HEK293 (cell line): Measurements from ENCODE around the gene ARG2.

Source experiments
- ATF2 ChIP-seq: fragments of 450-650 bp; formaldehyde crosslinking; IDR thresholded peaks from 2 replicates; pipeline ENCODE4 v1.5.1; 2016; ENCODE audit warnings: missing biosample characterization, missing genetic modification characterization, low read depth
- BCL11B ChIP-seq: fragments of 450-650 bp; formaldehyde crosslinking; IDR thresholded peaks from 2 replicates; pipeline ENCODE4 v1.5.1; 2016; ENCODE audit warnings: low read depth, missing biosample characterization, missing genetic modification characterization
- IKZF3 ChIP-seq: fragments of 450-650 bp; IDR thresholded peaks from 2 replicates; pipeline ENCODE4 v1.5.0; 2018; ENCODE audit warnings: missing biosample characterization, mild to moderate bottlenecking, missing genetic modification characterization, moderate library complexity
- ZNF10 ChIP-seq: fragments of 450-650 bp; formaldehyde crosslinking; IDR thresholded peaks from 2 replicates; pipeline ENCODE4 v1.5.1; 2017; ENCODE audit warnings: missing biosample characterization, missing genetic modification characterization
- ZNF138 ChIP-seq: fragments of 450-650 bp; formaldehyde crosslinking; IDR thresholded peaks from 2 replicates; pipeline ENCODE4 v1.5.1; 2016; ENCODE audit warnings: missing biosample characterization, missing genetic modification characterization, borderline replicate concordance
- ZNF16 ChIP-seq: fragments of 450-650 bp; formaldehyde crosslinking; IDR thresholded peaks from 2 replicates; pipeline ENCODE4 v1.5.1; 2016; ENCODE audit warnings: low read depth, missing biosample characterization, missing genetic modification characterization
- ZNF169 ChIP-seq: fragments of 450-650 bp; formaldehyde crosslinking; IDR thresholded peaks from 2 replicates; pipeline ENCODE4 v1.5.1; 2016; ENCODE audit warnings: missing biosample characterization, missing genetic modification characterization
- ZNF19 ChIP-seq: fragments of 450-650 bp; formaldehyde crosslinking; IDR thresholded peaks from 2 replicates; pipeline ENCODE4; 2016; ENCODE audit warnings: missing biosample characterization, missing genetic modification characterization, low read depth
- ZNF2 ChIP-seq: fragments of 450-650 bp; formaldehyde crosslinking; IDR thresholded peaks from 2 replicates; pipeline ENCODE4 v1.5.1; 2016; ENCODE audit warnings: missing biosample characterization, missing genetic modification characterization
- ZNF302 ChIP-seq: fragments of 450-650 bp; formaldehyde crosslinking; IDR thresholded peaks from 2 replicates; pipeline ENCODE4 v1.5.1; 2016; ENCODE audit warnings: missing biosample characterization, missing genetic modification characterization, low read depth
- ZNF311 ChIP-seq: fragments of 450-650 bp; formaldehyde crosslinking; IDR thresholded peaks from 2 replicates; pipeline ENCODE4 v1.5.1; 2017; ENCODE audit warnings: missing biosample characterization, missing genetic modification characterization, borderline replicate concordance
- ZNF324 ChIP-seq: fragments of 450-650 bp; formaldehyde crosslinking; IDR thresholded peaks from 2 replicates; pipeline ENCODE4 v1.5.1; 2016; ENCODE audit warnings: missing biosample characterization, missing genetic modification characterization
- ZNF335 ChIP-seq: fragments of 450-650 bp; formaldehyde crosslinking; conservative IDR thresholded peaks from 2 replicates; pipeline ENCODE4 v1.5.1; 2016; ENCODE audit warnings: missing biosample characterization, missing genetic modification characterization
- ZNF366 ChIP-seq: fragments of 450-650 bp; formaldehyde crosslinking; conservative IDR thresholded peaks from 2 replicates; pipeline ENCODE4 v1.5.1; 2016; ENCODE audit warnings: missing biosample characterization, missing genetic modification characterization
- ZNF426 ChIP-seq: fragments of 450-650 bp; formaldehyde crosslinking; IDR thresholded peaks from 2 replicates; pipeline ENCODE4 v1.5.1; 2017; ENCODE audit warnings: missing biosample characterization, missing genetic modification characterization, mild to moderate bottlenecking, inconsistent platforms, moderate library complexity
- ZNF473 ChIP-seq: fragments of 450-650 bp; formaldehyde crosslinking; IDR thresholded peaks from 2 replicates; pipeline ENCODE4 v1.5.1; 2017; ENCODE audit warnings: missing biosample characterization, missing genetic modification characterization
- ZNF521 ChIP-seq: fragments of 450-650 bp; formaldehyde crosslinking; IDR thresholded peaks from 2 replicates; pipeline ENCODE4 v1.5.1; 2017; ENCODE audit warnings: missing biosample characterization, mild to moderate bottlenecking, missing genetic modification characterization
- ZNF585B ChIP-seq: fragments of 450-650 bp; formaldehyde crosslinking; IDR thresholded peaks from 2 replicates; pipeline ENCODE4 v1.5.1; 2016; ENCODE audit warnings: missing biosample characterization, missing genetic modification characterization
- ZNF626 ChIP-seq: fragments of 450-650 bp; sonication (Bioruptor Pico); formaldehyde crosslinking; IDR thresholded peaks from 2 replicates; pipeline ENCODE4 v1.5.1; 2018; ENCODE audit warnings: missing biosample characterization, missing genetic modification characterization, inconsistent platforms
- ZNF654 ChIP-seq: fragments of 450-650 bp; formaldehyde crosslinking; IDR thresholded peaks from 2 replicates; pipeline ENCODE4 v1.5.1; 2016; ENCODE audit warnings: low read depth, missing biosample characterization, missing genetic modification characterization
- ZNF658 ChIP-seq: fragments of 450-650 bp; formaldehyde crosslinking; IDR thresholded peaks from 2 replicates; pipeline ENCODE4; 2016; ENCODE audit warnings: missing biosample characterization, missing genetic modification characterization
- ZNF664 ChIP-seq: fragments of 450-650 bp; formaldehyde crosslinking; IDR thresholded peaks from 2 replicates; pipeline ENCODE4 v1.5.1; 2016; ENCODE audit warnings: missing biosample characterization, missing genetic modification characterization
- ZNF747 ChIP-seq: fragments of 450-650 bp; formaldehyde crosslinking; IDR thresholded peaks from 2 replicates; pipeline ENCODE4 v1.5.1; 2016; ENCODE audit warnings: missing biosample characterization, missing genetic modification characterization
- ZNF76 ChIP-seq: fragments of 450-650 bp; formaldehyde crosslinking; IDR thresholded peaks from 2 replicates; pipeline ENCODE4; 2016; ENCODE audit warnings: low read depth, missing biosample characterization, missing genetic modification characterization, borderline replicate concordance
- ZNF777 ChIP-seq: fragments of 450-650 bp; formaldehyde crosslinking; IDR thresholded peaks from 2 replicates; pipeline ENCODE4 v1.5.1; 2017; ENCODE audit warnings: missing biosample characterization, missing genetic modification characterization, borderline replicate concordance
- ZNF785 ChIP-seq: fragments of 450-650 bp; formaldehyde crosslinking; IDR thresholded peaks from 2 replicates; pipeline ENCODE4 v1.5.1; 2016; ENCODE audit warnings: missing biosample characterization, missing genetic modification characterization
- ZNF830 ChIP-seq: fragments of 450-650 bp; IDR thresholded peaks from 2 replicates; pipeline ENCODE4 v1.5.0; 2018; ENCODE audit warnings: missing biosample characterization, missing genetic modification characterization, low read depth, mild to moderate bottlenecking, moderate library complexity
- TF ChIP-seq, protein P1 (sequence below): fragments of 450-650 bp; formaldehyde crosslinking; IDR thresholded peaks from 2 replicates; pipeline ENCODE4 v1.5.1; 2016; ENCODE audit warnings: missing biosample characterization, missing genetic modification characterization
- TF ChIP-seq, protein P2 (sequence below): sonication (generic); formaldehyde crosslinking; IDR thresholded peaks from 2 replicates; pipeline ENCODE4 v1.8.1; 2022; ENCODE audit warnings: mild to moderate bottlenecking, moderate library complexity, missing genetic modification reagents
- TF ChIP-seq, protein P3 (sequence below): fragments of 450-650 bp; formaldehyde crosslinking; IDR thresholded peaks from 2 replicates; pipeline ENCODE4 v1.5.1; 2016; ENCODE audit warnings: missing biosample characterization, missing genetic modification characterization
- TF ChIP-seq, protein P4 (sequence below): fragments of 450-650 bp; formaldehyde crosslinking; IDR thresholded peaks from 2 replicates; pipeline ENCODE4 v1.5.1; 2016; ENCODE audit warnings: missing biosample characterization, missing genetic modification characterization

Gene ARG2

GRCh38 chr14:67619446-67620216, at the start of gene ARG2 (continued):
- TF ChIP-seq ZNF654 (tag by site-specific recombination), result no peak
- TF ChIP-seq ZNF76 (tag by site-specific recombination), result peak; percentile 69; the same call in 1 of the 2 replicates
- TF ChIP-seq ZNF2 (tag by site-specific recombination), result 0 out of 2 replicates have a peak, but pooled peaks have one; percentile 17
- TF ChIP-seq, protein P1, sequence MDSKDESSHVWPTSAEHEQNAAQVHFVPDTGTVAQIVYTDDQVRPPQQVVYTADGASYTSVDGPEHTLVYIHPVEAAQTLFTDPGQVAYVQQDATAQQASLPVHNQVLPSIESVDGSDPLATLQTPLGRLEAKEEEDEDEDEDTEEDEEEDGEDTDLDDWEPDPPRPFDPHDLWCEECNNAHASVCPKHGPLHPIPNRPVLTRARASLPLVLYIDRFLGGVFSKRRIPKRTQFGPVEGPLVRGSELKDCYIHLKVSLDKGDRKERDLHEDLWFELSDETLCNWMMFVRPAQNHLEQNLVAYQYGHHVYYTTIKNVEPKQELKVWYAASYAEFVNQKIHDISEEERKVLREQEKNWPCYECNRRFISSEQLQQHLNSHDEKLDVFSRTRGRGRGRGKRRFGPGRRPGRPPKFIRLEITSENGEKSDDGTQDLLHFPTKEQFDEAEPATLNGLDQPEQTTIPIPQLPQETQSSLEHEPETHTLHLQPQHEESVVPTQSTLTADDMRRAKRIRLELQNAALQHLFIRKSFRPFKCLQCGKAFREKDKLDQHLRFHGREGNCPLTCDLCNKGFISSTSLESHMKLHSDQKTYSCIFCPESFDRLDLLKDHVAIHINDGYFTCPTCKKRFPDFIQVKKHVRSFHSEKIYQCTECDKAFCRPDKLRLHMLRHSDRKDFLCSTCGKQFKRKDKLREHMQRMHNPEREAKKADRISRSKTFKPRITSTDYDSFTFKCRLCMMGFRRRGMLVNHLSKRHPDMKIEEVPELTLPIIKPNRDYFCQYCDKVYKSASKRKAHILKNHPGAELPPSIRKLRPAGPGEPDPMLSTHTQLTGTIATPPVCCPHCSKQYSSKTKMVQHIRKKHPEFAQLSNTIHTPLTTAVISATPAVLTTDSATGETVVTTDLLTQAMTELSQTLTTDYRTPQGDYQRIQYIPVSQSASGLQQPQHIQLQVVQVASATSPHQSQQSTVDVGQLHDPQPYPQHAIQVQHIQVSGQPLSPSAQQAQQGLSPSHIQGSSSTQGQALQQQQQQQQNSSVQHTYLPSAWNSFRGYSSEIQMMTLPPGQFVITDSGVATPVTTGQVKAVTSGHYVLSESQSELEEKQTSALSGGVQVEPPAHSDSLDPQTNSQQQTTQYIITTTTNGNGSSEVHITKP (tag by site-specific recombination), result peak; percentile 56
- TF ChIP-seq ATF2 (tag by site-specific recombination), result peak; percentile 100
- TF ChIP-seq ZNF426 (tag by site-specific recombination), result no peak; the same call in 1 of the 2 replicates
- TF ChIP-seq ZNF324 (tag by site-specific recombination), result peak; percentile 82
- TF ChIP-seq ZNF302 (tag by site-specific recombination), result no peak
- TF ChIP-seq ZNF311 (tag by site-specific recombination), result no peak
- TF ChIP-seq ZNF169, result 0 out of 2 replicates have a peak, but pooled peaks have one; percentile 55
- TF ChIP-seq ZNF16 (tag by site-specific recombination), result no peak
- no peak for TF ChIP-seq ZNF747 (tag by site-specific recombination)
- TF ChIP-seq ZNF777 (tag by site-specific recombination), result no peak
- no peak for TF ChIP-seq ZNF19 (tag by site-specific recombination)
- no peak for TF ChIP-seq ZNF585B (tag by site-specific recombination)
- TF ChIP-seq ZNF785 (tag by site-specific recombination), result 0 out of 2 replicates have a peak, but pooled peaks have one; percentile 23
- TF ChIP-seq ZNF138 (tag by site-specific recombination), result no peak
- TF ChIP-seq ZNF830, result no peak
- peak; percentile 91 for TF ChIP-seq BCL11B
- no peak for TF ChIP-seq ZNF521 (tag by site-specific recombination)
- no peak for TF ChIP-seq ZNF626 (tag by site-specific recombination)
- TF ChIP-seq ZNF473, result no peak
- peak; percentile 28; the same call in 1 of the 2 replicates for TF ChIP-seq IKZF3 (tag by site-specific recombination)
- TF ChIP-seq ZNF335 (tag by site-specific recombination), result peak; percentile 83
- TF ChIP-seq ZNF658 (tag by site-specific recombination), result no peak
- TF ChIP-seq, protein P2, sequence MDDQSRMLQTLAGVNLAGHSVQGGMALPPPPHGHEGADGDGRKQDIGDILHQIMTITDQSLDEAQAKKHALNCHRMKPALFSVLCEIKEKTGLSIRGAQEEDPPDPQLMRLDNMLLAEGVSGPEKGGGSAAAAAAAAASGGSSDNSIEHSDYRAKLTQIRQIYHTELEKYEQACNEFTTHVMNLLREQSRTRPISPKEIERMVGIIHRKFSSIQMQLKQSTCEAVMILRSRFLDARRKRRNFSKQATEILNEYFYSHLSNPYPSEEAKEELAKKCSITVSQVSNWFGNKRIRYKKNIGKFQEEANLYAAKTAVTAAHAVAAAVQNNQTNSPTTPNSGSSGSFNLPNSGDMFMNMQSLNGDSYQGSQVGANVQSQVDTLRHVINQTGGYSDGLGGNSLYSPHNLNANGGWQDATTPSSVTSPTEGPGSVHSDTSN, result no peak
- TF ChIP-seq, protein P3, sequence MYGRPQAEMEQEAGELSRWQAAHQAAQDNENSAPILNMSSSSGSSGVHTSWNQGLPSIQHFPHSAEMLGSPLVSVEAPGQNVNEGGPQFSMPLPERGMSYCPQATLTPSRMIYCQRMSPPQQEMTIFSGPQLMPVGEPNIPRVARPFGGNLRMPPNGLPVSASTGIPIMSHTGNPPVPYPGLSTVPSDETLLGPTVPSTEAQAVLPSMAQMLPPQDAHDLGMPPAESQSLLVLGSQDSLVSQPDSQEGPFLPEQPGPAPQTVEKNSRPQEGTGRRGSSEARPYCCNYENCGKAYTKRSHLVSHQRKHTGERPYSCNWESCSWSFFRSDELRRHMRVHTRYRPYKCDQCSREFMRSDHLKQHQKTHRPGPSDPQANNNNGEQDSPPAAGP (tag by site-specific recombination), result peak; percentile 91
- no peak for TF ChIP-seq ZNF10 (tag by site-specific recombination)
- TF ChIP-seq ZNF366, result no peak; the same call in 1 of the 2 replicates
- TF ChIP-seq, protein P4, sequence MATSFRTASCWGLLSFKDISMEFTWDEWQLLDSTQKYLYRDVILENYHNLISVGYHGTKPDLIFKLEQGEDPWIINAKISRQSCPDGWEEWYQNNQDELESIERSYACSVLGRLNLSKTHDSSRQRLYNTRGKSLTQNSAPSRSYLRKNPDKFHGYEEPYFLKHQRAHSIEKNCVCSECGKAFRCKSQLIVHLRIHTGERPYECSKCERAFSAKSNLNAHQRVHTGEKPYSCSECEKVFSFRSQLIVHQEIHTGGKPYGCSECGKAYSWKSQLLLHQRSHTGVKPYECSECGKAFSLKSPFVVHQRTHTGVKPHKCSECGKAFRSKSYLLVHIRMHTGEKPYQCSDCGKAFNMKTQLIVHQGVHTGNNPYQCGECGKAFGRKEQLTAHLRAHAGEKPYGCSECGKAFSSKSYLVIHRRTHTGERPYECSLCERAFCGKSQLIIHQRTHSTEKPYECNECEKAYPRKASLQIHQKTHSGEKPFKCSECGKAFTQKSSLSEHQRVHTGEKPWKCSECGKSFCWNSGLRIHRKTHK (tag by site-specific recombination), result no peak
- no peak for TF ChIP-seq ZNF664 (tag by site-specific recombination)
